HG03103 (cell line): ENCODE data around the gene SCN2B.
A peak's percentile ranks its signal among the peaks of the same experiment; 100 is the strongest.

Experiments
- ATAC-seq: cut with Tn5 transposase; IDR thresholded peaks from one replicate; pipeline ENCODE4 v1.9.1; 2021; ENCODE audit warnings: low read depth; ENCODE audit not compliant: unreplicated experiment

Gene SCN2B, protein sequence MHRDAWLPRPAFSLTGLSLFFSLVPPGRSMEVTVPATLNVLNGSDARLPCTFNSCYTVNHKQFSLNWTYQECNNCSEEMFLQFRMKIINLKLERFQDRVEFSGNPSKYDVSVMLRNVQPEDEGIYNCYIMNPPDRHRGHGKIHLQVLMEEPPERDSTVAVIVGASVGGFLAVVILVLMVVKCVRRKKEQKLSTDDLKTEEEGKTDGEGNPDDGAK

GRCh38 chr11:118175993-118176777, at the start of gene SCN2B:
Gene SCN2B, minus strand, starts transcription at chr11:118176639. Its CDS starts 208 bp downstream, at chr11:118176431.
- no peak for ATAC-seq

DNA sequence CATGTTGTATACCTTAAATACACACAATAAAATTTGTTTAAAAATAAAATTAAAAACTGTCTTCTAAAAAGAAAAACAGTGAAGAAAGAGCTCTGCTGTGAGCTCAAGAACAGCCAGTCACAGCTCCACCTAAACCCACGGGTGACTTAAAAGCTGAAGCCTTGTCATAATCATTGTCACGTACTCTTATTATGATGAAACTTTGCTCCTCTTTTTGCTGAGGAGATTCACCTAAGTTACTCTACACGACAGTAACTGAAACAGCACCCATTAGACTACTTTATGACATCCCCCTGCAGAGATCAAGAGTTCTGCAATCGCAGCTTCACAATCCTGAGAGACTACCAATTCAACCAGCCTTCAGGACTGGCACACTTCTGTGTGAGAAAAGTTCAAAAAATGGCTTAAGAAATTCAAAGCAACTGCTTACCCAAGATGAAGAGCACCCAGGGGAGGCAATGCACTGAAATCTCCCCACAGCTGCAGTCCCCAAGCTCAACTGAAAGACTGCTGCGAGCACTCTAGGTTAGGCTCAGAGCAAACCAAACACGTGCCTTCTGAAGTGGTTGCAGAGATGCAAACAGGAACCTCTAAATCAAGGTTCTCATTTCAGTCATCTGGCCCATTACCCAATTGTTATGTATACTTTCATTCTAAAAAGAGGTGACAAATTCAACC, 48.2 kb upstream of the SCN2B start, which contains the start of gene JAML:
TSS of gene JAML (minus strand) at position 501 of the 678 bp plus-strand sequence. CDS start 10,145 bp downstream, outside the sequence.
- peak; percentile 43 for ATAC-seq

DNA sequence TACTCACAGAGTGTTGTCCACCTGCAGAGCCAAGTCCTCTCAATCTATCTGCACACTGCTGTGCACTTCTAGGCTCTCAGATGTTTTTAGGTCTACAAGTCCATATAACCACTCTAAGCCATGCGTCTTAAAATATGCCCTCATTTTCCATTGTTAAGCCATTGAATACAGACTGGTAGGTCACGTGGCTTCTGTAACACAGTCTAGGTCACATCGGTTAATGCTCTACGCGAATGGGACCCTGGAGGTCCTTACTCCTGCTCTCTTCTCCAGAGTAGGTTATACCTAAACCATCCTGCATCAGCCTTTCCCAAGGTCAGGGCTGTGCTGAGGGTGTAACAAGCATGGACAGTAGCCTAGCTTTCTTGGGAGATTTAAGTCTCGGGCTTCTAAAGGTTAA, 47.6 kb upstream of the SCN2B start:
- ATAC-seq, result no peak

GRCh38 chr11:118223570-118223969, 47.1 kb upstream of the SCN2B start:
- no peak for ATAC-seq

DNA sequence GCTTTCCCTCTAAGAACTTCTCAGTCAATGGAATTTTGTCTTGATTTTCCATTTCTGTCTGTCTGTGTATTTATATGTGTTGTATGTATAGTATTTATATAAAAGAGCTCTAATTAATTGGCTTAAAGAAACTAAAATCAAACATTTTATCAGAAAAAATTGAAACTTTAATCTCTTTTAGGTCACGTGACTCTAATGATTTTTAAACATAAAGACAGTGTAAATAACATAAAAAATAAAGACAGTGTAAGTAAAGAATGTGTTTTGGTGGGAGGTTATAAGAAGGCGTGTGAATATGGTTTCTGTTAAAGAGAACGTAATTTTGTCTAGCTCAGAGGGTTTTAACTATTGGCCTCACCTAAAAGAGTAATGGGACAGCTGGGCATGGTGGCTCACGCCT, 46.0 kb upstream of the SCN2B start:
- ATAC-seq, result no peak

DNA sequence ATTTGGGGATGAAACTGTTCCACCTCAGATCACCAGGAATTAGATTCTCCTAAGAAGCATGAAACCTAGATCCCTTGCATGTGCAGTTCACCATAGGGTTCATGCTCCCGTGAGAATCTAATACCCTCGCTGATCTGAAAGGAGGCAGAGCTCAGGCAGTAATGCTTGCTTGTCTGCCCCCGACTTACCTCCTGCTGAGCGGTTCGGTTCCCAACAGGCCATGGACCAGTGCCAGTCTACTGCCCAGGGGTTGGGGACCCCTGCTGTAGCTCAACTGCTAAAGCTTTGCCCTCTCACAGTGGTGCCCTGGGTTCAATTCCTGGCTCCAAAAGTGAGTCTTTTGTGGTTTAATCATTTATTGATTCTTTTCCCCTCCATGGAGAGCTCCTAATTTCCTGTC, 45.0 kb upstream of the SCN2B start:
- ATAC-seq, result no peak

GRCh38 chr11:118219732-118220131, 43.3 kb upstream of the SCN2B start:
- no peak for ATAC-seq

DNA sequence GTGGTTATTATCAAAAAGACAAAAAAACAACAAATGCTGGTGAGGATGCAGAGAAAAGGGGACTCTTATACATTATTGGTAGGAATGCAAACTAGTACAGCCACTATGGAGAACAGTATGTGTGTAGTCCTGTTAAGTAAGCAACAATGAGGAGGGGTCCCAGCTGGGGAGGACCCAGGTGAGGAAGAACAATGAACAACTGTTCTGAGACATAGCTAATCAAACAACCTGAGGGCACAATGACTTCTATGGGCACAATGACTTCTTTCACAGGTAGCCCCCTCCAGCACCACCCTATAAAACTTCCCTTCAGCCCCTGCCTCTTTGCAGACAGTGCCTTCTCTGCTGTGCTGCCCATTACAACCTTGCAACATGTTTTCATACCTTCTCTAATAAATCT, 42.8 kb upstream of the SCN2B start:
- no peak for ATAC-seq

DNA sequence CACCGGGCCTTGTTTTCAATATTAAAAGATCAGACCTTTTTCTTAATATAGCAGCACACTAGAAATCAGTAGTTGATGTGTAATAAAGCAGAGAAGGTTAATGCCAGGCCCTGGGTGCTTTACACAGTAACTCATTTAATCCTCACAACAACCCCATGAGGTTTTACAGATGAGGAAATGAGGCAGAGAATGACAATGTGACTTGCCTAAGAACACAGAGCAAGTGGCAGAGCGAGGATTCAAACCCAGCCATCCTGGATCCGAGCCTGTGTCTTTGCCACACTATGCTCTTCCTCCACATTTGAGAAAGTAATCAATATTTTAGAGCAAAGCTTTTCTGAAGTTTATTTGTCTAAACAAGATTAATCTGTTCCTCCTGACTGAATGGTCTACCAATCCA, 41.1 kb upstream of the SCN2B start:
- ATAC-seq, result no peak

DNA sequence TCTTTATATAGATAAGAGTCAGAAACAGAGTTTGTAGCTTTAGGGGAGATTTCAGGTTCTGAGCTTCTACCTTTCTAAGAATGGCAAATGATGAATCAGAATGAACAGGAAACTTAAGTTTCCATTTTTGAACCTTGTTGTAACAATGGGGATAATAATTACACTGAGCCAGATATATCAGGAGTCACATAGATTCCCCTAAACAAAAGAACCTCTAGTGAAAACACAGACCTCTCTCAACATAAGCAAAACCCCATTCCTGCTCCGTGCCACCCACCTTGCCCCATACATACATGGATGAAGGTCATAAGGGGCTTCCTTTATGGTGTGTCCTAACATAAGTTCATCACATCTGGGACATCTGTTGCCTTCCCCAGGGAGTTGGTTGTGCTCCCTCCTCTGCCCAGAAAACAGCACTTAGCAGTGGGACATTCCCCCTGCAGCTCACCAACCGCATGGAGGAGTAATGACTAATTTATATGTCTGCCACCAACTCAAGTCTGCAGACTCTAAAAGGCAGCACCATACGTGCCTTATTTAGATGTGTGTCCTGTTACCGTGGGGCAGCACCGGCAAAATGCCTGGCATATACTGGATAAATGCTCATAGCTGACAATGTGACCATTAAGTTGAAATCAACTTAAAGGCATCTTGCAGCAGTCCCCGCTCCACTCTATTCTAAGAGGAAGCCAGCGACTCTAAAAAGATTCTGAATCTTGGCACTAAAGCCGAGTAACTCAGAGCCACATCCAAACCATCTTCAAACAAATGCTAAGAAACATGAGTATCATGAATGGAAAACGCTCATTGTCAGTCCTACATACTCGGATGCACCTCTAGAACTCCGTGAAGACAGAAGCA, 40.4 kb upstream of the SCN2B start:
- ATAC-seq, result no peak

- ATAC-seq, result no peak
Measured at GRCh38 chr11:118215765-118216164, 39.3 kb upstream of the SCN2B start.

GRCh38 chr11:118215262-118215661, 38.8 kb upstream of the SCN2B start:
- no peak for ATAC-seq

- no peak for ATAC-seq
Measured at GRCh38 chr11:118214210-118214914, 37.9 kb upstream of the SCN2B start.

DNA sequence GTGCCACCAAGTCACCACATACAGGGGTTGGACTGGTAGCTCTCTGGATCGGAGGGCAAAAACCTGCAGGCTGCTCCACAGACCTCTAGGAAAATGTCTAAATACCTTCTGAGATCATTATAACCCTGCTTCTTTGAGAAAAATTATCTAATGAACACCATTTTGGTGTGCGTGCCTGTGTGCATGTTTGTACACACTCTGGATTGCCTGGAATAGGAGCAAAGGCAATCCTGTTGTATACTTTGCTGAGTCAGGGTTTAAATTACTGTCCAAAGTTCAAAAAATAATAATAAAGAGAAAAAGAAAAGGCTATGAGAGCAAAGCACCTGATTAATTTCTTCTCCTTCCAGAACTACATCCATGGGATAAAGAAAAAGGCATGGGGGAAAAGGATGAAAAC, 37.3 kb upstream of the SCN2B start:
- no peak for ATAC-seq

- no peak for ATAC-seq
Measured at GRCh38 chr11:118213201-118213600, 36.8 kb upstream of the SCN2B start.

DNA sequence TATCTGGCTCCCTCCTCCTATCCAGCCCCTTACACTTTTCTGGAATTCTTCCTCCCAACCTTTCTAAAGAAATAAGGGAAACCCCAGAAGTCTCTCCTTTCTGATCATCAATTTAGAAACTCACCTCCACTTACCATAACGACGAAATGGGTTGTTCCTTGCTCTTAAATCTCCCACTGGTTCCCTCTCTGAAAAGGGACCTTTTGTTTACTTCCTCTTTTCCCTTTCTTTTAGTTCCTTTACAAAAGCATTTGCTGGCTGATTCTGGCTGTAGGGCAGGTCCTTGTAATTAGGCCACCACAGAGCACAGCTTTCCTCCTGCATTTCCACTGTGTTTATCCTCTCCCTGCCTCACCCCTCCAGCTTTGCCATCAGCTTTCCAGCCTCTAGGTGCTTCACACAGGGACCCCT, 36.3 kb upstream of the SCN2B start:
- ATAC-seq, result no peak

- ATAC-seq, result no peak
Measured at GRCh38 chr11:118212131-118212725, 35.8 kb upstream of the SCN2B start.

GRCh38 chr11:118211006-118211405, 34.6 kb upstream of the SCN2B start:
- ATAC-seq, result no peak

GRCh38 chr11:118210323-118210722, 33.9 kb upstream of the SCN2B start:
- no peak for ATAC-seq

- ATAC-seq, result no peak
Measured at GRCh38 chr11:118209033-118209432, 32.6 kb upstream of the SCN2B start.
